ENCODE measurements around the gene WNT11. TPM values are rescaled to one million over a fixed set of nuclear protein-coding genes. Genes with fewer than 3 reads are reported as not detected.

The WNT11 gene
- total RNA-seq, 1 donor from 2014 or later = 0.40 TPM

GRCh38 chr11:76156971-76157427 lies 49.3 kb downstream of the WNT11 start:
- no peak for DNase-seq (ENCODE audit: low read depth in 2 of 2)

GRCh38 chr11:76155500-76156227 lies 50.6 kb downstream of the WNT11 start:
- peak in 1 of 2 donors; percentile 29 for DNase-seq (ENCODE audit: low read depth in 2 of 2)

GRCh38 chr11:76153571-76153923 lies 52.8 kb downstream of the WNT11 start:
- no peak for DNase-seq (ENCODE audit: low read depth in 2 of 2)

GRCh38 chr11:76152741-76153570 lies 53.3 kb downstream of the WNT11 start:
- no peak for DNase-seq (ENCODE audit: low read depth in 2 of 2)

GRCh38 chr11:76152086-76152681 lies 54.1 kb downstream of the WNT11 start:
- DNase-seq (ENCODE audit: low read depth in 2 of 2) = peak; percentile 78 to 84

- no peak for DNase-seq (ENCODE audit: low read depth in 2 of 2)
Measured at GRCh38 chr11:76151556-76152085, 54.7 kb downstream of the WNT11 start.

GRCh38 chr11:76150141-76150540 lies 56.2 kb downstream of the WNT11 start:
- DNase-seq (ENCODE audit: low read depth in 2 of 2) = no peak

GRCh38 chr11:76149713-76150112 lies 56.6 kb downstream of the WNT11 start:
- DNase-seq (ENCODE audit: low read depth in 2 of 2) = no peak

GRCh38 chr11:76148941-76149613 lies 57.2 kb downstream of the WNT11 start:
- DNase-seq (ENCODE audit: low read depth in 2 of 2) = peak in 1 of 2 donors; percentile 52

- DNase-seq (ENCODE audit: low read depth in 2 of 2) = no peak
Measured at GRCh38 chr11:76148231-76148630, 58.1 kb downstream of the WNT11 start.

- DNase-seq (ENCODE audit: low read depth in 2 of 2) = no peak
Measured at GRCh38 chr11:76147106-76147740, 59.1 kb downstream of the WNT11 start.

GRCh38 chr11:76143274-76143673 lies 63.0 kb downstream of the WNT11 start:
- DNase-seq (ENCODE audit: low read depth in 2 of 2) = no peak

GRCh38 chr11:76141901-76142588 lies 64.3 kb downstream of the WNT11 start:
- DNase-seq (ENCODE audit: low read depth in 2 of 2) = no peak

- DNase-seq (ENCODE audit: low read depth in 2 of 2) = no peak
Measured at GRCh38 chr11:76140912-76141574, 65.3 kb downstream of the WNT11 start.

GRCh38 chr11:76139314-76139713 lies 67.0 kb downstream of the WNT11 start:
- DNase-seq (ENCODE audit: low read depth in 2 of 2) = no peak

Other genes starting within 250 kb of the WNT11 start
- gene THAP12, start 174.6 kb upstream of the WNT11 start, total RNA-seq = 27.9 and 29.4 TPM in 2 replicates
- gene GVQW3, start 174.8 kb upstream of the WNT11 start, total RNA-seq = 0.40 and 0.44 TPM in 2 replicates
- 7.1 and 10.2 TPM in 2 replicates for gene EMSY, start 238.5 kb upstream of the WNT11 start, total RNA-seq